HG02852 (cell line): ENCODE data around the gene SH3BP4.
"Not testable (repeated sequence)": the region's sequence is repeated elsewhere in the genome, so short reads cannot be mapped to it uniquely, and the experiment has no call there.

ENCODE experiments used
- ATAC-seq: cut with Tn5 transposase; IDR thresholded peaks from one replicate; pipeline ENCODE4 v1.9.1; 2021; ENCODE audit warnings: mild to moderate bottlenecking, moderate library complexity; ENCODE audit not compliant: unreplicated experiment

SH3BP4 gene

GRCh38 chr2:235052514-235053354, 100.9 kb downstream of the SH3BP4 start:
- no peak for ATAC-seq

- no peak for ATAC-seq
Measured at GRCh38 chr2:235053651-235054050, 101.8 kb downstream of the SH3BP4 start.

GRCh38 chr2:235054475-235054874, 102.7 kb downstream of the SH3BP4 start:
- ATAC-seq = no peak

GRCh38 chr2:235054919-235055318, 103.1 kb downstream of the SH3BP4 start:
- ATAC-seq = no peak

- no peak for ATAC-seq
Measured at GRCh38 chr2:235055891-235056516, 104.2 kb downstream of the SH3BP4 start.

GRCh38 chr2:235056768-235057167, 105.0 kb downstream of the SH3BP4 start:
- ATAC-seq = no peak

GRCh38 chr2:235057616-235058015, 105.8 kb downstream of the SH3BP4 start:
- not testable (repeated sequence) for ATAC-seq

- ATAC-seq = no peak
Measured at GRCh38 chr2:235059161-235059560, 107.3 kb downstream of the SH3BP4 start.

GRCh38 chr2:235061656-235062055, 109.8 kb downstream of the SH3BP4 start:
- ATAC-seq = no peak

GRCh38 chr2:235063471-235063961, 111.7 kb downstream of the SH3BP4 start:
- no peak for ATAC-seq

- no peak for ATAC-seq
Measured at GRCh38 chr2:235064976-235065375, 113.2 kb downstream of the SH3BP4 start.

- no peak for ATAC-seq
Measured at GRCh38 chr2:235066490-235066889, 114.7 kb downstream of the SH3BP4 start.

GRCh38 chr2:235066895-235067294, 115.1 kb downstream of the SH3BP4 start:
- no peak for ATAC-seq

GRCh38 chr2:235068701-235069100, 116.9 kb downstream of the SH3BP4 start:
- no peak for ATAC-seq

GRCh38 chr2:235070063-235070706, 118.4 kb downstream of the SH3BP4 start:
- ATAC-seq = no peak

GRCh38 chr2:235073868-235074413, 122.1 kb downstream of the SH3BP4 start:
- no peak for ATAC-seq

- no peak for ATAC-seq
Measured at GRCh38 chr2:235077046-235077445, 125.2 kb downstream of the SH3BP4 start.

- ATAC-seq = no peak
Measured at GRCh38 chr2:235078182-235078581, 126.4 kb downstream of the SH3BP4 start.

- no peak for ATAC-seq
Measured at GRCh38 chr2:235078914-235079472, 127.2 kb downstream of the SH3BP4 start.

- ATAC-seq = no peak
Measured at GRCh38 chr2:235080101-235080500, 128.3 kb downstream of the SH3BP4 start.
